ENCODE measurements around the gene ZNF226.

GRCh38 chr19:44141191-44142058 is 23.5 kb upstream of the ZNF226 start, which contains the start of gene ZNF234:
- TF ChIP-seq CTCF (IDR thresholded peaks at IDR 0.05) (0 out of 2 replicates have a peak, but pooled peaks have one; percentile 21), NRF1 (IDR thresholded peaks at IDR 0.05; ENCODE audit: low read depth, low read length) (0 out of 2 replicates have a peak, but pooled peaks have one; percentile 15), SMC3 (IDR thresholded peaks at IDR 0.05; ENCODE audit: low read depth, low read length) (no peak)
